IMR-90 (cell line): ENCODE data around the gene GLCE. TPM values are rescaled to one million over a fixed set of nuclear protein-coding genes. Genes with fewer than 3 reads are reported as not detected.

ENCODE experiments used
- ATAC-seq: fragments of 200-7000 bp; cut with Tn5 transposase; 2 replicates; pipeline ENCODE4 v1.9.1; 2020; ENCODE audit warnings: low read depth, mild to moderate bottlenecking, moderate library complexity
- BruUV-seq: library from RNA; stranded (reverse); fragments of 400-500 nt; replicated peaks from 2 replicates; lab custom pipeline; 2021; lab: Mats Ljungman, UMichigan
- CTCF ChIA-PET: fragments of 300-600 bp; formaldehyde crosslinking; extraction: SDS; loops from one replicate; lab custom pipeline; 2021; ENCODE audit warnings: antibody characterized with exemption; lab: Yijun Ruan, JAX
- POLR2A ChIA-PET: fragments of 300-600 bp; sonication (Branson Sonifier 250); formaldehyde crosslinking; loops from one replicate; lab custom pipeline; 2022; ENCODE audit warnings: antibody characterized with exemption; ENCODE audit not compliant: unreplicated experiment; lab: Charles Lee
- DNase-seq: peaks from one replicate; pipeline ENCODE4 v3.0.0; 2013
- H2AFZ ChIP-seq: replicated peaks from 2 replicates; pipeline ENCODE3; 2013; ENCODE audit warnings: low read length, mild to moderate bottlenecking; ENCODE audit not compliant: poor library complexity
- H2AK5ac ChIP-seq: 2 replicates; pipeline ENCODE4 v1.6.1; 2013; ENCODE audit warnings: low read depth, low read length, inconsistent platforms
- H2AK9ac ChIP-seq: replicated peaks from 2 replicates; pipeline ENCODE3; 2013; ENCODE audit warnings: mild to moderate bottlenecking, low read depth, low read length, moderate library complexity; ENCODE audit not compliant: poor library complexity
- H2BK120ac ChIP-seq: 2 replicates; pipeline ENCODE4 v1.6.1; 2013; ENCODE audit warnings: low read depth, low read length, inconsistent platforms
- H2BK15ac ChIP-seq: 3 replicates; pipeline ENCODE4 v1.6.1; 2013; ENCODE audit warnings: low read depth, low read length, inconsistent platforms
- H2BK20ac ChIP-seq: 2 replicates; pipeline ENCODE4 v1.6.1; 2013; ENCODE audit warnings: low read depth, mild to moderate bottlenecking, inconsistent platforms, low read length, moderate library complexity
- H2BK5ac ChIP-seq: 2 replicates; pipeline ENCODE4 v1.6.1; 2013; ENCODE audit warnings: mild to moderate bottlenecking, low read depth, low read length, inconsistent platforms; ENCODE audit not compliant: poor library complexity, severe bottlenecking
- H3K14ac ChIP-seq: replicated peaks from 2 replicates; pipeline ENCODE4 v1.6.1; 2013; ENCODE audit warnings: low read depth, low read length, inconsistent platforms
- H3K18ac ChIP-seq: 2 replicates; pipeline ENCODE4 v1.6.1; 2013; ENCODE audit warnings: low read depth, low read length, control low read depth
- H3K23ac ChIP-seq: 2 replicates; pipeline ENCODE4 v1.6.1; 2013; ENCODE audit warnings: low read depth, low read length, inconsistent platforms
- H3K27ac ChIP-seq: 2 replicates; pipeline ENCODE4 v1.5.1; 2013; ENCODE audit warnings: mild to moderate bottlenecking, control low read depth, low read length; ENCODE audit not compliant: insufficient read depth
- H3K27me3 ChIP-seq: 2 replicates; pipeline ENCODE4 v1.6.1; 2013; ENCODE audit warnings: low read length; ENCODE audit not compliant: control insufficient read depth, insufficient read depth
- H3K36me3 ChIP-seq: 2 replicates; pipeline ENCODE4 v1.6.1; 2013; ENCODE audit warnings: low read length, mixed read lengths; ENCODE audit not compliant: control insufficient read depth, insufficient read depth
- H3K4ac ChIP-seq: 2 replicates; pipeline ENCODE4 v1.6.1; 2013; ENCODE audit warnings: low read depth, low read length, inconsistent platforms
- H3K4me1 ChIP-seq: 2 replicates; pipeline ENCODE4 v1.6.1; 2013; ENCODE audit warnings: low read length, mixed read lengths; ENCODE audit not compliant: control insufficient read depth, insufficient read depth
- H3K4me2 ChIP-seq: 2 replicates; pipeline ENCODE4 v1.6.1; 2013; ENCODE audit warnings: low read depth, mild to moderate bottlenecking, control low read depth, low read length, moderate library complexity
- H3K4me3 ChIP-seq: 2 replicates; pipeline ENCODE4 v1.5.1; 2013; ENCODE audit warnings: low read depth, mild to moderate bottlenecking, control low read depth, low read length, moderate library complexity; ENCODE audit not compliant: insufficient read depth
- H3K56ac ChIP-seq: 2 replicates; pipeline ENCODE4 v1.6.1; 2013; ENCODE audit warnings: low read length, inconsistent platforms; ENCODE audit not compliant: insufficient read depth; ENCODE audit errors: extremely low read depth
- H3K79me1 ChIP-seq, 2 experiments: 2 replicates each; pipeline ENCODE4 v1.6.1; 2013; ENCODE audit warnings: low read length in 2 of 2, inconsistent platforms in 1 of 2, low read depth in 1 of 2
- H3K9ac ChIP-seq: 2 replicates; pipeline ENCODE4 v1.6.1; 2013; ENCODE audit warnings: low read depth, low read length, control low read depth
- H3K9me1 ChIP-seq: 2 replicates; pipeline ENCODE4 v1.6.1; 2013; ENCODE audit warnings: low read length, inconsistent platforms; ENCODE audit not compliant: insufficient read depth
- H3K9me3 ChIP-seq: 2 replicates; pipeline ENCODE4 v1.6.1; 2013; ENCODE audit warnings: low read length; ENCODE audit not compliant: control insufficient read depth, insufficient read depth
- H4K20me1 ChIP-seq: 2 replicates; pipeline ENCODE4 v1.6.1; 2013; ENCODE audit warnings: low read length, inconsistent platforms; ENCODE audit not compliant: insufficient read depth
- H4K5ac ChIP-seq: 2 replicates; pipeline ENCODE4 v1.6.1; 2013; ENCODE audit warnings: mild to moderate bottlenecking, low read depth, low read length, control low read depth
- H4K8ac ChIP-seq, 2 experiments: 2 replicates each; pipeline ENCODE4 v1.6.1; 2013; ENCODE audit warnings: low read depth in 2 of 2, low read length in 2 of 2, control low read depth in 1 of 2, inconsistent platforms in 1 of 2
- H4K91ac ChIP-seq: 2 replicates; pipeline ENCODE4 v1.6.1; 2013; ENCODE audit warnings: low read depth, low read length, inconsistent platforms; ENCODE audit not compliant: insufficient read depth
- BHLHE40 ChIP-seq: fragments of 150-350 bp; IDR thresholded peaks from 2 replicates; pipeline ENCODE4 v1.6.1; 2016; ENCODE audit warnings: mild to moderate bottlenecking, low read depth, low read length
- CEBPB ChIP-seq: IDR thresholded peaks from 2 replicates; pipeline ENCODE4 v1.6.1; 2012; ENCODE audit warnings: low read depth, low read length, improper control_type of control experiment
- CHD1 ChIP-seq: IDR thresholded peaks from 2 replicates; pipeline ENCODE4 v1.6.1; 2012; ENCODE audit warnings: low read depth, low read length, improper control_type of control experiment
- FOS ChIP-seq: fragments of 150-350 bp; IDR thresholded peaks from 2 replicates; pipeline ENCODE4 v1.6.1; 2016; ENCODE audit warnings: low read depth, low read length
- MAFK ChIP-seq: IDR thresholded peaks from 2 replicates; pipeline ENCODE4 v1.6.1; 2012; ENCODE audit warnings: low read depth, low read length, improper control_type of control experiment
- MAZ ChIP-seq: IDR thresholded peaks from 2 replicates; pipeline ENCODE4 v1.6.1; 2012; ENCODE audit warnings: low read depth, mild to moderate bottlenecking, low read length, improper control_type of control experiment, moderate library complexity, borderline replicate concordance
- MXI1 ChIP-seq: IDR thresholded peaks from 2 replicates; pipeline ENCODE4 v1.6.1; 2012; ENCODE audit warnings: low read depth, mild to moderate bottlenecking, low read length, moderate library complexity, borderline replicate concordance
- NFE2L2 ChIP-seq: fragments of 150-350 bp; IDR thresholded peaks from 2 replicates; pipeline ENCODE4 v1.6.1; 2016; ENCODE audit warnings: low read depth, mild to moderate bottlenecking, low read length
- POLR2A ChIP-seq: IDR thresholded peaks from 2 replicates; pipeline ENCODE4 v1.6.1; 2012; ENCODE audit warnings: mild to moderate bottlenecking, low read depth, low read length
- RAD21 ChIP-seq: IDR thresholded peaks from 2 replicates; pipeline ENCODE4 v1.6.1; 2012; ENCODE audit warnings: low read length, improper control_type of control experiment
- RCOR1 ChIP-seq: IDR thresholded peaks from 2 replicates; pipeline ENCODE4 v1.6.1; 2012; ENCODE audit warnings: mild to moderate bottlenecking, low read length, improper control_type of control experiment; ENCODE audit not compliant: insufficient replicate concordance
- RFX5 ChIP-seq: IDR thresholded peaks from 2 replicates; pipeline ENCODE4 v1.8.0; 2012; ENCODE audit warnings: low read depth, mild to moderate bottlenecking, low read length, moderate library complexity
- SMC3 ChIP-seq: fragments of 150-350 bp; IDR thresholded peaks from 2 replicates; pipeline ENCODE4 v1.6.1; 2016; ENCODE audit warnings: low read depth, mild to moderate bottlenecking, antibody characterized with exemption, low read length, moderate library complexity
- WGBS, 2 experiments: methylation state at CpG; one replicate each; pipeline versions ENCODE4 v1.1.5 to v1.1.7; 2013; ENCODE audit warnings: missing lambda C conversion rate in 2 of 2; ENCODE audit not compliant: insufficient read length in 1 of 2; ENCODE audit errors: extremely low coverage in 2 of 2; 5-methylcytosine and 5-hydroxymethylcytosine counted together
- dilution Hi-C: fragments of 300-500 bp; cut with HindIII; formaldehyde crosslinking; loops from one replicate; pipeline ENCODE4 v1.14.3; 2018; ENCODE audit warnings: low sequenced_read_pairs; ENCODE audit not compliant: unreplicated experiment
- in situ Hi-C: fragments of 300-500 bp; cut with MboI; formaldehyde crosslinking; loops from 3 replicates; pipeline ENCODE4 v1.14.3; 2019; ENCODE audit warnings: low sequenced_read_pairs, inconsistent platforms, mixed read lengths
- intact Hi-C: fragments of 100-400 bp; cut with micrococcal nuclease; formaldehyde crosslinking; loops from 2 replicates; pipeline ENCODE4 v1.10.0; 2022
- polyA plus RNA-seq, 3 experiments: library from polyadenylated mRNA; depleted of rRNA; stranded (reverse); fragments of >200 nt; gene quantifications; 2 replicates each; pipeline ENCODE4 v1.2.3, GENCODE V29; 2012; ENCODE audit warnings: low replicate concordance in 1 of 3
- total RNA-seq: library from RNA; depleted of rRNA; stranded (reverse); fragments of >200 nt; gene quantifications from 2 replicates; pipeline ENCODE4 v1.2.3, GENCODE V29; 2012
- TF ChIP-seq, protein P1 (sequence below): conservative IDR thresholded peaks from 2 replicates; pipeline ENCODE4 v1.5.1; 2012; ENCODE audit warnings: mild to moderate bottlenecking, low read depth, low read length, improper control_type of control experiment
- TF ChIP-seq, protein P2 (sequence below): fragments of 150-350 bp; IDR thresholded peaks from 2 replicates; pipeline ENCODE4 v1.6.1; 2017; ENCODE audit warnings: mild to moderate bottlenecking, antibody characterized with exemption, low read length, low read depth
- TF ChIP-seq, protein P3 (sequence below): fragments of 150-350 bp; IDR thresholded peaks from 2 replicates; pipeline ENCODE4 v1.6.1; 2016; ENCODE audit warnings: low read depth, mild to moderate bottlenecking, low read length, moderate library complexity, borderline replicate concordance

The GLCE gene
- total and polyA plus RNA-seq, 2 of the 4 experiments (the other 2 are of a cell fraction), result 15.3 to 29.6 TPM

DNA sequence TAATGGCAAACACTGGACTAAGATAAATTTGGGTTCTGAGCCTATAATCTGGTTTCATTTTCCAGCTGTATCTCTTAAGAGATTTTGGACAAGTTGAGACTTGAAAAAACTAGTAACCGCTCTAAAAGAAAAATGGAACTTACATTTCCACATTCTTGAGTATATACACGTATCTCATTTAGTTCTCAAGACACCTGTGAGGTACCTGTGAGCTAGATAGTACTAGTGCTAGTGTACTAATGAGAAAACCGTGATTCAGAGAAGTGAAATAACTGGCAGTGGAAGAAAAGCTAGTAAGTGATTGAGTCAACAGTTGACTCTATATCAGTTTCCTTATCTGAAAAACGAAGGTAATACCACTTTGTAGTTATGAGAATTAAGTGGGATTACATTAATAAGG lies 76.1 kb downstream of the GLCE start:
- Histone ChIP-seq H3K4ac (no peak overlapping the region), H3K9me3 (no peaks in the 10 kb centered on the region), H3K79me1 (no peaks in the 10 kb centered on the region), H4K20me1 (no peaks in the 10 kb centered on the region), H3K14ac (no peak overlapping the region), H4K91ac (no peak overlapping the region), H3K4me3 (no peak overlapping the region), H2BK5ac (no peak overlapping the region), H2BK15ac (no peak overlapping the region), H3K9ac (no peak overlapping the region), H3K36me3 (no peaks in the 10 kb centered on the region), H3K27me3 (no peaks in the 10 kb centered on the region), H2BK20ac (no peak overlapping the region), H3K56ac (no peak overlapping the region), H2BK120ac (no peak overlapping the region), H3K18ac (no peak overlapping the region), H3K4me2 (no peak overlapping the region), H3K27ac (no peak overlapping the region), H3K9me1 (no peaks in the 10 kb centered on the region), H2AK9ac (no peak overlapping the region), H4K8ac (no peak overlapping the region), H2AFZ (no peak overlapping the region), H3K4me1 (no peaks in the 10 kb centered on the region), H2AK5ac (no peak overlapping the region), H3K23ac (no peak overlapping the region), H4K5ac (no peak overlapping the region)
- no CpG with 5 or more reads among the region's 4 CpGs for WGBS, 2 experiments
- TF ChIP-seq CHD1 (no peak), SMC3 (no peak), BHLHE40 (no peak), FOS (no peak), RFX5 (no peak), MXI1 (no peak), POLR2A (no peak), CEBPB (no peak), RAD21 (no peak), RCOR1 (no peak), NFE2L2 (no peak), MAZ (no peak), MAFK (no peak)
- TF ChIP-seq, protein P1, sequence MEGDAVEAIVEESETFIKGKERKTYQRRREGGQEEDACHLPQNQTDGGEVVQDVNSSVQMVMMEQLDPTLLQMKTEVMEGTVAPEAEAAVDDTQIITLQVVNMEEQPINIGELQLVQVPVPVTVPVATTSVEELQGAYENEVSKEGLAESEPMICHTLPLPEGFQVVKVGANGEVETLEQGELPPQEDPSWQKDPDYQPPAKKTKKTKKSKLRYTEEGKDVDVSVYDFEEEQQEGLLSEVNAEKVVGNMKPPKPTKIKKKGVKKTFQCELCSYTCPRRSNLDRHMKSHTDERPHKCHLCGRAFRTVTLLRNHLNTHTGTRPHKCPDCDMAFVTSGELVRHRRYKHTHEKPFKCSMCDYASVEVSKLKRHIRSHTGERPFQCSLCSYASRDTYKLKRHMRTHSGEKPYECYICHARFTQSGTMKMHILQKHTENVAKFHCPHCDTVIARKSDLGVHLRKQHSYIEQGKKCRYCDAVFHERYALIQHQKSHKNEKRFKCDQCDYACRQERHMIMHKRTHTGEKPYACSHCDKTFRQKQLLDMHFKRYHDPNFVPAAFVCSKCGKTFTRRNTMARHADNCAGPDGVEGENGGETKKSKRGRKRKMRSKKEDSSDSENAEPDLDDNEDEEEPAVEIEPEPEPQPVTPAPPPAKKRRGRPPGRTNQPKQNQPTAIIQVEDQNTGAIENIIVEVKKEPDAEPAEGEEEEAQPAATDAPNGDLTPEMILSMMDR, result no peak
- TF ChIP-seq, protein P2, sequence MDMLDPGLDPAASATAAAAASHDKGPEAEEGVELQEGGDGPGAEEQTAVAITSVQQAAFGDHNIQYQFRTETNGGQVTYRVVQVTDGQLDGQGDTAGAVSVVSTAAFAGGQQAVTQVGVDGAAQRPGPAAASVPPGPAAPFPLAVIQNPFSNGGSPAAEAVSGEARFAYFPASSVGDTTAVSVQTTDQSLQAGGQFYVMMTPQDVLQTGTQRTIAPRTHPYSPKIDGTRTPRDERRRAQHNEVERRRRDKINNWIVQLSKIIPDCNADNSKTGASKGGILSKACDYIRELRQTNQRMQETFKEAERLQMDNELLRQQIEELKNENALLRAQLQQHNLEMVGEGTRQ, result no peak
- TF ChIP-seq, protein P3, sequence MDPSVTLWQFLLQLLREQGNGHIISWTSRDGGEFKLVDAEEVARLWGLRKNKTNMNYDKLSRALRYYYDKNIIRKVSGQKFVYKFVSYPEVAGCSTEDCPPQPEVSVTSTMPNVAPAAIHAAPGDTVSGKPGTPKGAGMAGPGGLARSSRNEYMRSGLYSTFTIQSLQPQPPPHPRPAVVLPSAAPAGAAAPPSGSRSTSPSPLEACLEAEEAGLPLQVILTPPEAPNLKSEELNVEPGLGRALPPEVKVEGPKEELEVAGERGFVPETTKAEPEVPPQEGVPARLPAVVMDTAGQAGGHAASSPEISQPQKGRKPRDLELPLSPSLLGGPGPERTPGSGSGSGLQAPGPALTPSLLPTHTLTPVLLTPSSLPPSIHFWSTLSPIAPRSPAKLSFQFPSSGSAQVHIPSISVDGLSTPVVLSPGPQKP, result no peak
- ATAC-seq, result no peak
- dilution Hi-C loops, result no loop called here
- in situ Hi-C loops, result no loop called here
- ChIA-PET POLR2A (no interaction called here), CTCF (no interaction called here)
- intact Hi-C loops, result no loop called here
- BruUV-seq, result no TSS peak
- DNase-seq, result no peak
